NCI-H2171 treated with DMSO at 0.1 percent for 48 hours (cell line): ENCODE data around the gene CEP170.

Source experiments
- DNase-seq: peaks from one replicate; lab custom pipeline; 2025; lab: John Stamatoyannopoulos, UW

Gene CEP170

DNA sequence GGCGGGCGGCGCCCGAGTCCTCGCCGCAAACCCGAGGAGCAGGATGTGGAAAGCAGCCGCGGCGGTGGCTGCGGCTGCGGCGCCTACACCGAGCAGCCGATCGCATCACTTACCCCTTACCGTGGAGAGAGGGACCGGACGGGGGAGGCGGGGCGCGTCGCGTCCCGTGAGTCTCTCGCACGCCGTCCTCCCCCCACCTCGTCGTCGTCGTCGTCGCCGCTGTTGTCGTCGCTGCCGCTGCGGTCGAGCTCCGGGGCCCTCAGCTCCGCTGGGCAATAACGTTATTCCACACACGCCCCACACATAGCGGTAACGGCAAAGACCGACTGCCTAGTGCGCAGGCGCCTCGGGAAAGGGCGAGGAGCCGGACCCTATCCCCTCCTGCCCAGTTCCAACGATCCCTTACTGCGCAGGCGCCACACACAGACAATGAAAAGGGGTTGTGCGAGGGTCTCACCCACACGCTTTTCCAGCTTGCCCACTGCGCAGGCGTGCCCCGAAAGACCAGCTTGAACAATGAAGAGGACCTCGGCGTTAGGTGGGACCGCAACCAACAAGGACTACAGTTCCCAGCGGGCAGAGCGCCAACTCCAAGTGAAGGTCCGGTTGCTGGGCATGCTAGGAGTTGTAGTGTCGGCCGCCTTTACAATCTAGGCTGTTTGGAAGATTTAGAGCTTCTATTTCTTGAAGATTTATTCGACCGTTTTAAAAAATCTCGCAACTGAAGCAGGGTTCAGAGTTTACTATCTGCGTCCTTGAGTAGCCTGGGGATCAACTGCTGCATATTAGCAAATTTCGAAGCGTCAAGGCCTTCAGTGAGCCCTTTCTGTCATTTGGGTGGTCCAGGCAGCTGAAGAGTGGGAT lies at the start of gene CEP170:
Gene CEP170 (minus strand): TSS at position 355 of the 864 bp plus-strand sequence. CDS start 30,001 bp downstream, outside the sequence.
- peak; percentile 99 for DNase-seq

DNA sequence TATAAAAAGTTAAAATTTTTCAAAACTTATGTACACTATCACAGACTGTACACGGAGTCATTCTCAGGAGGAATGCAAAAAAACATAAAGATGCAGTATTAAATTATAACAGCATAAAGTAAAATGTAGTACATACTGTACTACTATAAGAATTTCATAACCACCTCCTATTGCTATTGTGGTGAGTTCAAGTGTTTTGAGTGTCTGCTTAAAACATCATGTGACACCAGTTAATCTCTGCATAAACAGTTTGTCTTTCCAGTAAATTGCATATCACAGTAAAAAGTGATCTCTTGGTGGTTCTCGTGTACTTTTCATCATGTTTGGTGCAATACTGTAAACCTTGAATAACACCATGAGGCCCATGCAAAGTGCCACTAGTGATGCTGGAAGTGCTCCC lies 46.0 kb upstream of the CEP170 start:
- DNase-seq: no peak

DNA sequence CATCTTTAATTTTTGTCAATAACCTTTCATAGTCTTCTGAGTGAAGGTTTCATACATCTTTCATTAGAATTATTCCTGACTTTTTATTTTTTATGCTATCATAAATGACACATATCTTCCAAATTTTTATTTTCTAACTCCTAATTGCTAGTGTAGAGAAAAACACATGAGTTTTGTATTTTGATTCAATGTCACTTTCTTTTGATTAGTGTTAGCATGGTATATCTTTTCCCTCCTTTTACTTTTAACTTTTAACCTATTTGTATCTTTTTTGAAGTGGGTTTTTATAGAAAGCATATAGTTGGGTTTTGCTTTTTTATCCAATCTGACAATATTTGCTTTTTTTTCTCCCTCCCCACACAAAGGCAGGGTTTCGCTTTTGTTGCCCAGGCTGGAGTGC lies 44.0 kb upstream of the CEP170 start:
- no peak for DNase-seq

DNA sequence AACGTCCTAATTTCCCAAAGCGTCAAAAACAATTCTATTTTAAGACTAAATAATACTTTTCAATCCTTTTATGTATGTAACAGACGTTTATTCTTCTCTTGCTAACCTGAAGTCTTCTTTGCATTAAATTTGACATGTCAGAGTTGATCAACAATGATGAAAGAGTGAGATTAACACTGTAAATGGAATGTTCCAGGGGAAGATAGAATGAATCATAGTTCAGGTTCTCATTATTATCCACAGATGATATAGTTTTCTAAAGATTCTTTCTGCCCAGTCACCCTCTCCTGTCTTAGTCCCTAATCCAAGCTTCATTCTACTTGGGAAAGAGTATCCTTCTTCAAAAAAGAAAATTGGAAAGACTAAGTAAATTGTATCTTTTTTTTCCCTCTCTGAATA lies 39.6 kb upstream of the CEP170 start:
- no peak for DNase-seq

DNA sequence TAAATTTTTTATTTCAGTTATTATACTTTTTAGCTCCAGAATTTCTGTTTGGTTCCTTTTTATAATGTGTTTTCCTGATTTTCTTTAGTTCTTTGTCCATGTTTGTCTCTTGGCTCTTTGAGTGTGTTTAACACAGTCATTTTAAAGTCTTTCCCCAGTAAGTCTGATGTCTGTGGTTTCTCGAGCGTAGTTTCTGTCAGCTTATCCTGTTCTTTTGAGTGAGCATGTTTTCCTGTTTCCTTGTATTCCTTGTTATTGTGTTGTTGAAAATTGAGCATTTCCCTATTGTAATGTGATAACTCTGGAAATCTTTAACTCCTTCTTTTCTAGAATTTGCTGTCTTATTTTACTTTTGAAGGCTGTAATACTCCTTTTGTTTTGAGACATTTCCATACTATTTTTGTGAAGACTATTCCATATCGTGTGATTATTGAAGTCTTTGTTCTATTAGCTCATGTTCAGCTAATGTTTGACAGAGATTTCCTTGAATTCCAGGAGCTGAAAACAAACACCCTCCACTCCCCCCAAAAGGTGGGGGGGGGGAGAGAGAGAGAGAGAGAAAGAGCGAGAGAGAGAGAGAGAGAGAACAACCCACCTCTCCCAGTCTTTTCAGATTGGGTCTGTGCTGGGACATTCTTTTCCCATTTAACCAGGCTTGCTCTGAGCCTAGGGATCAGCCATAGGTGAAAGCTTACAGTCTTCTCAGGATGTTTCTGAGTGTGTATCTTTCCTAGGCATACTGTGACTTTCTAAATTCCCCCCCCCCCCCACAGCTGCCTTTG lies 39.1 kb upstream of the CEP170 start:
- no peak for DNase-seq

DNA sequence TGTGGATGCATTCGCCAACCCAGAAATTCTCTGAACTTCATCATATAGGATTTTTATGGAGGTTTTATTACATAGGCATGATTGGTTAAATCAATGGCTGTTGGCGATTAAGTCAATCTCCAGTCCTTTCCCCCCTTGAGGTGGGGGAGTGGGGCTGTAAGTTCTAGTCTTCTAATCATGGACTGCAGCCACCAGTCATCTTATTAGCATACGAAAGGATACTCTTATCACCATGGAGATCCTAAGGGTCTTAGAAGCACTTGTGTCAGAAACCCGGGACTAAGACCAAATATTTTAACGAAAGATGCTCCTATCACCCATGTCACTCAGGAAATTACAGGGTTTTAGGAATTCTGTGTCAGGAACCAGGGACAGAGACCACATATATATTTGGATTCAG lies 37.0 kb upstream of the CEP170 start:
- no peak for DNase-seq

DNA sequence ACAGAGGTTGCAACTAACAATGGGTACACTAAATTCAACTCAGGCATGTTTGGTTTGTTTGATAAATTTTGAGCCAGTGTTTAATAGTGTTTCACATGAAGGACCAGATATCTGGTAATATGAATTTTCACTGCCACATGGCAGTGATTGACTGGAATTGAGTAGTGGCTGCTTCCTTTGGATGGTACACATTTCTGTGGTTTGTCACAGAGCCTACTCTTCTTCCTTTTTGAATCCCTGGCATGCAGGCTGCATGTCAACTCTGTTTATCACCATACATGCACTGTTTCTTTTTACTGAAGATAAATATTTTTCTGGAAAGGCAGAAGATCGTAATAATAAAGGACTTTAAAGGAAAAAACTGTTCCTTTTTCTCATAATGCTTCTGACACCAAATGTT lies 36.2 kb upstream of the CEP170 start:
- DNase-seq: no peak

DNA sequence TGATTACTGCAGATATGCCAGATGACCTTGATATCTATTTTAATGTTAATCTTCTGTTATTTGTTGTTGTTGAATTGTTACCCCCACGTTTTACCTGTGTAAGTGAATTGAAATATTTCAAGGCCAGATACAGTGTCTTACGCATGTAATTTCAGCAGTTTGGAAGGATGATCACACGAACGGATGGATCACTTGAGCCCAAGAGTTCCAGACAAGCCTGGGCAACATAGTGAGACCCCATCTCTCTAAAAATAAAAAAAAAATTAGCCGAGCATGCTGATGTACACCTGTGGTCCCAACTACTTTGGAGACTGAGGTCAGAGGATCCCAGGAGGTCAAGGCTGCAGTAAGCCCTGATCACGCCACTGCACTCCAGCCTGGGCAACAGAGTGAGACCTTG lies 33.0 kb upstream of the CEP170 start:
- no peak for DNase-seq

DNA sequence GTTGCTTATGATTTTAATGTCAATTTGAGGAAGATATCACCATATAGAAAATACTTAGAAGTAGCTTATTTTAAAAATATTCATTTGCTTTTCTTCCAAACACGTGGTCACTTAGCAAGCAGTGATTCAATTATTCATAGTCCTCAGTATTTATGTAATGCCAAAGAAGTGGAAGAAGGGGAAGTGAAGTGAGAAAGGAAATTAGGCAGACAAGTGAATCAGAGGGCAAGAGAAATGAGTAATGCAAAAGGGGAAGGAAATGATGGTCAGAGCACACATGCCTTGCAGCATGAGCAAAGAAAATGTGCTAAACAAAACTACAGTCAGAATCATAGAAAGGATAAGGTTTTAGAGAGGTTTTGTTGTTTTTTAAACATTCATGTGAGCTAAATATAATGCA lies 32.6 kb upstream of the CEP170 start:
- DNase-seq: no peak

DNA sequence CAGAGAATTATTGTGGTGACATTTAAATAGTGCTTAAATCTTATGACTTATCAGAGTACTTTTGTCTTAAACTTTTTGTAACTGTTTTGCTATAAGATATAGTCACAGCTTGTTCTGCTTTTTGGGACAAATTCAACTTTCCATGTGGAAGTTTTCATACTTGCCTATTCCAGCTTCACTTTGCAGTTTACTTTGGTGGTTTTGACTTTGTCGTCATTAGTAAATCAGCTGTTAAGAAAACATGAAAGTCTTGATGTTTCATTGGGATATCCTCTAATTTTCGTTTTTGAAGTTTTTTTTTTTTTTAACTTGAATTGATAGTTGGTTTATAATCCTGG lies 32.0 kb upstream of the CEP170 start:
- no peak for DNase-seq

DNA sequence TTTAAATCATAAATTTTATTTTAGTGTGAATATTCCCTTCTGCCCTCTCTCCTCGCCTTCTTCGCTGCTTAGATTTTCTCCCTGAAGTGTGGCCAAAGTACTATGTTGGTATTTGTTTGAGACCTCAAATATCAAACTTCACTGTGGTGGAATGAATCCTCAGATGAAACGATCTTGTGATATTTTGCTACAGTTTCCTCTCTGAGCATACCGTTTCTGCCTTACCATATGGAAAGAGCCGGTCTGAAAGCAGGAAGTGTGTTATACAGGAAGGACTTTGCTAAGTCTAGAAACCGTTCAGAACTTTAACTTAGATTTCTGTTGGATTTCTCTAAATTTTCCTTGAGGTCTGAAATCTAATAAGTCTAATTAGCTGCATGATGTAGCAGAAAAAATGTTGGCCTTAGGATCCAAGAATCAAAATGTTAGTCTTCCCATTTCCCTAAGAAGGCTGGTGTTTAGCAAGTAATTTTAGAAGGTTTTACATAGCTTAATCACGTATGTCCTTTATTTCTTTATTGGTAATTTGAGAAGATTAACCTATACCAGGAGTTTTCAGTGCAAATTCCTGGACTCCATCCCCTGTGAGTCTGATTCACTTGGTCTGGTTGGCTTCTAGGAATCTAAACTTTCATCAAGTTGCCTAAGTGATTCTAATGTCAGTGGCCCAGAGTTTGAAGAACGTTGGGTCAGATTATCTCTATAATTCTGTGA lies 31.5 kb upstream of the CEP170 start:
- no peak for DNase-seq

DNA sequence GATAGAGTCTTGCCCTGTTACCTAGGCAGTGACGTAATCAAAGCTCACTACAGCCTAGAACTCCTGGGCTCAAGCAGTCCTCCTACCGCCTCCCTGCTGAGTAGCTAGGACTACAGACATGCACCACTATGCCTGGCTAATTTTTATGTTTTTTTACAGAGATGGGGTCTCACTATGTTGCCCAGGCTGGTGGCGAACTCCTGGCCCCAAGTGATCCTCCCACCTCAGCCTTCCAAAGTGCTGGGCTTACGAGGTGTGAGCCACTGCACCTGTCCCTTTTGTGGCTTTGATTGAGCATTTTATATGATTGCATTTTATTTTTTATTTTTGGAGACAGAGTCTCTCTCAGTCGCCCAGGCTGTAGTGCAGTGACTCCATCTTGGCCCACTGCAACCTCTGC lies 26.6 kb upstream of the CEP170 start:
- DNase-seq: no peak

DNA sequence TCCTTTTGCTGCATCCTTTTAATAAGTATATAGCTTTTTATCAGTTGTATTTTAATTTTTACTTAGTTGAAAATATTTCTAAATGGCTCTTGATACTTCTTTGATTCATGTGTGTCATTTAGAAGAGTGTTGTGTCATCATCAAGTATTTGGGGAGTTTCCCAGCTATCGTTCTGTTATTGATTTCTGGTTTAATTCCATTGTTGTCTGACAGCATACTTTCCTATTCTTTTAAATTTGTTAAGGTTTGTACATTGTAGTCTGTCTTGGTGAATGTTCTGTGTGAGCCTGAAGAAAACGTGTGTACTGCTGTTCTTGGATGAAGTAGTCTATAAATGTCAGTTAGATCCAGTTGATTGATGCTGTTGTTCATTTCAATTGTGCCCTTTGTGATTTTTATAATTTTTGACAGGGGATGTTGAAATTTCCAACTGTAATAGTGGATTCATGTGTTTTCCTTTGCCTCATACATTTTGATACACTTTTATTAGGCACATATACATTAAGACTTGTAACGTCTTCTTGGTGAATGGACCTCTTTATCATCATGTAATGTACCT lies 25.6 kb upstream of the CEP170 start:
- DNase-seq: no peak

DNA sequence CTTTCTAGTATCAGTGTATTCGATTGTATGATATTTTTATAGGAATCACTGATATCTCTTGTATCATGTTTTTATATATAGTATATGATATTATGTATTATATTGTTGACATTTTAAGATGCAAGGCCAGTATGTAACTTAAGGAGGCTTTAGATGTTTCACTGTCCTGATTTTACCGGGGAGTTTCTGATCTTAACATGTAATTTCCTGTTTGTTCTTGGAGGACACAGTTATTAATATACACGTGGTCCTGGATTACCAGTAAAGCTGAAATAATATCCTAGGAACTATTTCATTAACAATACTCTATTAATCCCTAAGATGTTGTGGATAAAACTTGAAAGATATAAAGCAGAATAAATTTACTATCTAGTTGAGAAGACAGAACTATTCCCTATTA lies 20.2 kb upstream of the CEP170 start:
- no peak for DNase-seq

DNA sequence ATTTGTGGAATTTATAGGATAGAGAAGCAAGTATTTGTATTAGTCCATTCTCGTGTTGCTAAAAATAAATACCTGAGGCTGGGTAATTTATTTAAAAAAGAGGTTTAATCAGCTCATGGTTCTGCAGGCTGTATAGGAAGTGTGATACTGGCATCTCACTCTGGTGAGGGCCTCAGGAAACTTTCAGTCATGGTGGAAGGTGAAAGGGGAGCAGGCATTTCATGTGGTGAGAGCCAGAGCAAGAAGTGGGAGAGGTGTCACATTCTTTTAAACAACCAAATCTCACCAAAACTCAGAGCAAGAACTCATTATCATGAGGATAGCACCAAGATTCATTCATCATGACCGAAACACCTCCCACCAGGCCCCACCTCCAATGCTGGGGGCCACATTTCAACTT lies 18.9 kb upstream of the CEP170 start:
- DNase-seq: no peak

DNA sequence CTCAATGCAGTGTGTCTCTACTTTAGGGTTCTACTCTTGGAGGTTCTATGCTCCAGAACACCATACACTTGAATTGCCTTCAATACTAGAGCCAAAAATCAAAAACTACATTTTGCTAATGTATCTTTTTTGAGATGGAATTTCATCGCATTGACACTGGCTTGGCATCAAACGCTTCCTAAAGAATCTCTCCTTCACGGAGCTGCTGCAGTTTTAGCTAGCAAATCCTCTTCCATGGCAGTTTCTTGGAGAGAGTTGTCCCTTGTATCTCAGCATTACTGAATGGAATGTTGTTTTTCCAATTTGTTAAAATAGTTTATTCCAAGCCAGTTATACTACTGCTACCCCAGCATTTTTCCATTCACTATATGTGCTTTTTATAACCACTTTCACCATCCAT lies 18.4 kb upstream of the CEP170 start:
- DNase-seq: no peak

DNA sequence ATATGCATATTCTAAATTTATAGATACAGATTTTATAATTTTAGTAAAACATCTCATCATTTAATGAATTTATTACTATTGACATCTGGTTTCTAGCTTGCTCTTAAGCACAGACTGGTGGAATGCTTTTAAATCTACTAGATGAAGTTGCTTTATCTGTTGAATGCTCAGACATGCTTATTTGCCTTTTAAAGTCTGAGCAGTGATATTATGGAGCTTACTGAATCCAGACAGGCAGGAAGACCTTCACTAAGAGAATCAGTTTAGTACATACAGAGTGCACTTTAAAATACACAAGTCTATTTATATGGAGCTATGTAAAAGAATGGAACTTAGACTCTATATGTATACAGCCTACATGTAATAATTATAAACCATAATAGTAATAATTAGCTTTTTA lies 17.3 kb upstream of the CEP170 start:
- no peak for DNase-seq

DNA sequence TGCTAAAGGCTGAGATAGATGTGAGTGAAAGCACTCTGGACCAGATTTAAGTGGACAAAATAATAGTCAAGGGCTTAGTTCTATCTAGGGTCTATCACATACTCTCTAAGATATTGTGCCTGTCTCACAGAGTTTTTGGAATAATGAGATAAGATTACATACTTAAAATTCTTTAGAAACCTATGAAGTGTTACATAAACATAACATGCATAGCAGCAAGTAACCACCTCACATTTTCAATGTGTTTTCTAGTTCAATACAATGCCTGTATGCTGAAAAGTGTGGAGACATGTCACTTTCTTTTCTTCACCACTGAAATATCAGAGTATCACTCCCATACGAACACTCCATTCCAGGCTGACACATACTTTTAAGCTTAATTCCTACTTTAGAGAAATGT lies 16.9 kb upstream of the CEP170 start:
- no peak for DNase-seq

DNA sequence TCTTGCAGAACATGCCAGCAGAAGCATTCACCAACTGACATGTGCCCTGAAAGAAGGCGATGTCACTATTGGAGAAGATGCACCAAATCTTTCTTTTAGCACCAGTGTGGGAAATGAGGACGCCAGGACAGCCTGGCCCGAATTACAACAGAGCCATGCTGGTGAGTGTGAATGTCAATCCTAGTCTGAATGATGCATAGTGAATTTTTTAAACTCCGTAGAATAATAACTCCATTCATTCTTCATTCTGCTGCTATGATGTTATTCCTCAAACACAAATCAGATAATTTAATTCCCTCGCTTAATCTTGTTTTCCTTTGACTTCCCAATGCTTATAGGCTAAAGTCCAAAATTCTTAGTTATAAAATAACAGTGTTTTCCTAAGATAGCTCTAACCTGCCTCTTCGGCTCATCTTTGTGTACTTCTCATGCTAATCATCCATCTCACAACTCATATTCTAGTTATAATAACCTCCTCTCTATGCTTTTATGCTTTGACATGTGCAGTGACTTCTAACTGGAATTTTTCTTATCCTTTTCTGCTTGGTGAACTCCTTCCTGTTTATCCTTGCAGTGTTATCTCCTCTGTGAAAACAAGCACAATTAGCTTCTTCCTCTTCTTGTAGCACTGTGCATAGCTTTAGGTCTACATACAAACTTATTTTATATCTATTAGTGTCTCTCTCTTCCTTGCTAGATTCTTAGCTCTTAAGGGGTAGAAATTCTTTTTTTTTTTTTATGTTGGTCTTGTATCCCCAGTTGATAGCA lies 15.2 kb upstream of the CEP170 start:
- DNase-seq: no peak

DNA sequence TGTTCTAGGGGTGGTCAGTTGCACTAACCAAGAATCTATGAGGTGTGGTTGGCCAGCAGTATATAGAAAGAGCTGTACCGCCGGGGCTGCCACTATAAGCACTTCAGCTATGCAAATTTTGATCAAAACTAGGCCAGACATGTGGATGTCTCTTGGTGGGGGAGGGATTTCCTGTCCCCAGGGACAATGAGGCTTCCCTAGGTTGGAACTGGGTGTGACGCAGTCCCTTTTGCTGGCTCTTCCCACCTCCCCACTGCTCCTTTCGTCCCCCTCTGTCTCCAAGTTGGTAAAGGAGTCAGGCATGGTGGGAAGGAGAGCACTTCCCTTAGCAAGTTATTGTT lies 14.3 kb upstream of the CEP170 start:
- no peak for DNase-seq

DNA sequence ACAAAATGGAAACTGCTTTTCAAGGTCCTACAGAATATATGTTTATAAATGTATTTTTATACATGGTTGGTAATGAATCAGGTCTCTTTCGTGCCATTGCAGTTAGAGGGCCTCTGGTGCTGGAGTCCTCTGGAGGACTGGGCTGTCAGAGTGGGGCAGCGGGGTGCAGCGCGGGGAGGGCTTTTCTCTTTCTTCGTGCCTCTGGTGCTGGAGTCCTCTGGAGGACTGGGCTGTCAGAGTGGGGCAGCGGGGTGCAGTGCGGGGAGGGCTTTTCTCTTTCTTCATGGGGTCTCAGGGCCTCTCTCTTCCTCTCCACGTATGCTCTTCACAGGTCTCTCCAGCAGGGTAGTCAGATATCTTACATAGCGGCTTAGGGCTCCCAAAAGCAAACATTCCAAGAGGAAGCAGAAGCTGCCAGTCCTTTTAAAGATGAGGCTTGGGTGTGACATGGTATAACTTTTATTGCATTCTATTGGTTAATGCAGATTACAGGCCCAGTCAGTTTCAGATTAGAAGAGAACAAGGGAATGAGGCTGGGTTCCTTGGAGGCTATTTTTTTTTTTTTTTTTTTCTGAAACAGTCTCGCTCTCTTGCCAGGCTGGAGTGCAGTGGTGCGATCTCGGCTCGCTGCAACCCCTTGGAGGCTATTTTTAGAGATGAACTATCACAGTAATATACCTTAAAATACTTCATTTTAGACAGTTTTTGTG lies 13.8 kb upstream of the CEP170 start:
- DNase-seq: no peak
